Astrocyte (in vitro differentiated cells and primary cell): Measurements from ENCODE around the gene TAS2R39.

Experiments used
- CTCF ChIP-seq: IDR thresholded peaks from 2 replicates; pipeline ENCODE4 v1.5.1; 2011; ENCODE audit warnings: low read depth, mild to moderate bottlenecking, inconsistent platforms, low read length, moderate library complexity; ENCODE audit not compliant: insufficient read depth
- EZH2 ChIP-seq: IDR thresholded peaks from 2 replicates; pipeline ENCODE4 v1.6.1; 2012; ENCODE audit warnings: mild to moderate bottlenecking, low read length, inconsistent platforms; ENCODE audit not compliant: insufficient read depth

- TF ChIP-seq CTCF (no peak), EZH2 (no peak)
Measured at GRCh38 chr7:143229054-143229790, 46.0 kb downstream of the TAS2R39 start.
